ENCODE results near the gene NTN4. TPM values are rescaled to one million over a fixed set of nuclear protein-coding genes. Genes with fewer than 3 reads are reported as not detected.

The NTN4 gene
- total RNA-seq, 1 experiment from 2014 or later = 9.6 TPM

DNA sequence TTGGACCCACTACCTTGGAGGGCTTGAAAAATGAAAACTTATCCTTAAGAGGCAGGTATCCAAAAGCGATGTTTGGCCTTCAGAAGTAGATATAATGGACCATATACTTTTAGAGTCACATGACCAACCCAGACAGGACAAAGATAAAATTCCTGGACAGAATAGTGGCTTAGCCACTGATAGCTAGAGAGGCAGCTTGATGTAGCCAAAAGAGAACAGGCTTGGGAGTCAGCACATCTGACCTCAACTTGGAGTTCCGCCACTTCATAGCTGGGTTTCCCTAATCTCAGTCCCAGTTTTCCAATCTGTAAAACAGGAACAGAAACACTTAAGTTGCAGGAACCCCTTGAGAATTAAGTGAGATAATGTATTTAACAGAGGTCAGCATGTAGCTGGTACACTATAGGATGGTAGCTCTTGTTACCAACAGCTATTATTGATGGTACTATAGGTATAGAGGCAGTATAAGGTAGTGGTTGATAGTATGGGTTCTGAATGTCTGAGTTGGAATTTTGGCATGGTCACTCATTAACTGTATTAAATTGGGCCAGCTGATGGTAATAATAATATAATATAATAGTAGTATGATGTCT lies 176.1 kb downstream of the NTN4 start:
- BruUV-seq (replicated peaks) = no TSS peak
- intact Hi-C loops (cut with micrococcal nuclease; ENCODE audit: unreplicated experiment) = no loop called here
- Histone ChIP-seq H3K4me3 (ENCODE audit: low read depth, low read length, poor library complexity, severe bottlenecking) (no peak overlapping the region), H3K4me1 (ENCODE audit: insufficient read depth, low read length, poor library complexity, severe bottlenecking) (no peaks in the 10 kb centered on the region), H3K36me3 (ENCODE audit: insufficient read depth, low read length, poor library complexity, severe bottlenecking) (no peaks in the 10 kb centered on the region), H3K27me3 (replicated peaks; ENCODE audit: insufficient read depth, low read depth, low read length, poor library complexity) (no peaks in the 10 kb centered on the region), H3K27ac (ENCODE audit: low read depth, low read length, poor library complexity, severe bottlenecking) (no peak overlapping the region), H3K9me3 (ENCODE audit: low read depth, low read length, poor library complexity, severe bottlenecking) (no peaks in the 10 kb centered on the region)
- TF ChIP-seq, protein P1, sequence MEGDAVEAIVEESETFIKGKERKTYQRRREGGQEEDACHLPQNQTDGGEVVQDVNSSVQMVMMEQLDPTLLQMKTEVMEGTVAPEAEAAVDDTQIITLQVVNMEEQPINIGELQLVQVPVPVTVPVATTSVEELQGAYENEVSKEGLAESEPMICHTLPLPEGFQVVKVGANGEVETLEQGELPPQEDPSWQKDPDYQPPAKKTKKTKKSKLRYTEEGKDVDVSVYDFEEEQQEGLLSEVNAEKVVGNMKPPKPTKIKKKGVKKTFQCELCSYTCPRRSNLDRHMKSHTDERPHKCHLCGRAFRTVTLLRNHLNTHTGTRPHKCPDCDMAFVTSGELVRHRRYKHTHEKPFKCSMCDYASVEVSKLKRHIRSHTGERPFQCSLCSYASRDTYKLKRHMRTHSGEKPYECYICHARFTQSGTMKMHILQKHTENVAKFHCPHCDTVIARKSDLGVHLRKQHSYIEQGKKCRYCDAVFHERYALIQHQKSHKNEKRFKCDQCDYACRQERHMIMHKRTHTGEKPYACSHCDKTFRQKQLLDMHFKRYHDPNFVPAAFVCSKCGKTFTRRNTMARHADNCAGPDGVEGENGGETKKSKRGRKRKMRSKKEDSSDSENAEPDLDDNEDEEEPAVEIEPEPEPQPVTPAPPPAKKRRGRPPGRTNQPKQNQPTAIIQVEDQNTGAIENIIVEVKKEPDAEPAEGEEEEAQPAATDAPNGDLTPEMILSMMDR (conservative IDR thresholded peaks at IDR 0.05; ENCODE audit: low read depth, low read length) = no peak
- TF ChIP-seq EZH2 (IDR thresholded peaks at IDR 0.05; ENCODE audit: borderline replicate concordance, low read depth, low read length, poor library complexity, severe bottlenecking) = no peak
- CTCF ChIA-PET = no interaction called here
- DNase-seq (ENCODE audit: low spot score) = no peak
- POLR2A ChIA-PET (ENCODE audit: low non-redundant PET) = no interaction called here

DNA sequence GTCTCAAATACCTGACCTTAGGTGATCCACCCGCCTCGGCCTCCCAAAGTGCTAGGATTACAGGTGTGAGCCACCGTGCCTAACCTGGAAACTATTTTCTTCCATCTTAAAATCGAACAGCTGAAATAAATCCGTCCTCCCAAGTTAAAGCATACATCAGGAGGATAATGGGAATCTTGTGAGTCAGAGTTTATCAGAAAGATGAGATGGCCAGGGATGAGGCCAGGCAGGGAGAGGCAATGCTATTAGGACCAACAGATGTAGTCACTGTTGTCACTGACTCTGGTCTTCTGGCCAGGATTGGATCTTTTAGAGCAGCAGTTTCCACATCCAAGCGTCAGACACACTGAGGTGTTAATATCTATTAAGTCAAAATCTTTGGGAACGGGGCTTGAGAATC lies 177.5 kb downstream of the NTN4 start:
- Histone ChIP-seq H3K36me3 (ENCODE audit: insufficient read depth, low read length, poor library complexity, severe bottlenecking) (no peaks in the 10 kb centered on the region), H3K9me3 (ENCODE audit: low read depth, low read length, poor library complexity, severe bottlenecking) (no peaks in the 10 kb centered on the region), H3K27me3 (replicated peaks; ENCODE audit: insufficient read depth, low read depth, low read length, poor library complexity) (no peaks in the 10 kb centered on the region), H3K4me1 (ENCODE audit: insufficient read depth, low read length, poor library complexity, severe bottlenecking) (peaks cover 6% of the 10 kb centered on the region), H3K4me3 (ENCODE audit: low read depth, low read length, poor library complexity, severe bottlenecking) (no peak overlapping the region), H3K27ac (ENCODE audit: low read depth, low read length, poor library complexity, severe bottlenecking) (no peak overlapping the region)
- TF ChIP-seq, protein P1 (conservative IDR thresholded peaks at IDR 0.05; ENCODE audit: low read depth, low read length) = no peak
- TF ChIP-seq EZH2 (IDR thresholded peaks at IDR 0.05; ENCODE audit: borderline replicate concordance, low read depth, low read length, poor library complexity, severe bottlenecking) = no peak
- BruUV-seq (replicated peaks) = no TSS peak
- ChIA-PET POLR2A (ENCODE audit: low non-redundant PET) (interaction anchor here (0.7 kb wide), 1 partner anchor 111 kb away, joined by 8 read pairs; no protein-coding TSS in a partner anchor), CTCF (no interaction called here)
- DNase-seq (ENCODE audit: low spot score) = no peak
- intact Hi-C loops (cut with micrococcal nuclease; ENCODE audit: unreplicated experiment) = no loop called here

DNA sequence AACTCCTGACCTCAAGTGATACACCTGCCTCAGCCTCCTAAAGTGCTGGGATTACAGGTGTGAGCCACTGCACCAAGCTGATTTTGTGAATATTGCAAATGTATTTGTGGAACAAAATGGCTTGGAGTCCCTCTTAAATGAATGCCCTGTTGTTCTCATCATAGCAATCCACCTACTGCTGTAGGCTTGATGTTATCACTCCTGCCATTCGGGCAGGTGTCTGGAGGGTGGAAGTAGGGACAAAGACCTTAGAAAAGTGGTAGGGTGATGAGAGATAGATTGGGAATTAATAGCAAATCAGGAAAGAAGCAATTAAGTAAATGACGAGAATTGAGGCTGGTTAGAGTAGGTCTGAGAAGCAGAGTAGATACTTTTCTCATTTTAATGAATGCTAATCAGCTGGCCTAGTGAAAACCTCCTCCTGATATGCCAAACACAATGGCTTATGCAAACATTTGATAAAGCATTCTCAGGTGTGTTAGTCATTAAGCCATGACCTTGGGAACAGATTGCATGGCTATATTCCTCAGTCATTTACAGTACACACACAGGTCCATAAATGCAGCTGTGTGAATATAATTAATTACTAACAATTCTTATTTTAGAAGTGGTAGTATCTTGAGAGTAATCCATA lies 178.8 kb downstream of the NTN4 start:
- intact Hi-C loops (cut with micrococcal nuclease; ENCODE audit: unreplicated experiment) = no loop called here
- Histone ChIP-seq H3K9me3 (ENCODE audit: low read depth, low read length, poor library complexity, severe bottlenecking) (no peaks in the 10 kb centered on the region), H3K27ac (ENCODE audit: low read depth, low read length, poor library complexity, severe bottlenecking) (no peak overlapping the region), H3K4me1 (ENCODE audit: insufficient read depth, low read length, poor library complexity, severe bottlenecking) (peaks cover 6% of the 10 kb centered on the region), H3K27me3 (replicated peaks; ENCODE audit: insufficient read depth, low read depth, low read length, poor library complexity) (no peaks in the 10 kb centered on the region), H3K4me3 (ENCODE audit: low read depth, low read length, poor library complexity, severe bottlenecking) (no peak overlapping the region), H3K36me3 (ENCODE audit: insufficient read depth, low read length, poor library complexity, severe bottlenecking) (no peaks in the 10 kb centered on the region)
- ChIA-PET POLR2A (ENCODE audit: low non-redundant PET) (no interaction called here), CTCF (no interaction called here)
- TF ChIP-seq EZH2 (IDR thresholded peaks at IDR 0.05; ENCODE audit: borderline replicate concordance, low read depth, low read length, poor library complexity, severe bottlenecking) = no peak
- TF ChIP-seq, protein P1 (conservative IDR thresholded peaks at IDR 0.05; ENCODE audit: low read depth, low read length) = no peak
- no peak for DNase-seq (ENCODE audit: low spot score)
- no TSS peak for BruUV-seq (replicated peaks)
